HEK293 (cell line): ENCODE data around the gene FKRP.

Experiments used
- CTCF ChIA-PET: fragments of 350-600 bp; formaldehyde crosslinking; extraction: SDS; loops from one replicate; lab custom pipeline; 2021; ENCODE audit warnings: antibody characterized with exemption; lab: Yijun Ruan, JAX
- POLR2A ChIA-PET: fragments of 300-600 bp; formaldehyde crosslinking; extraction: SDS; loops from one replicate; lab custom pipeline; 2020; ENCODE audit warnings: antibody characterized with exemption, inconsistent platforms; lab: Yijun Ruan, JAX
- H3K27ac ChIP-seq: fragments of 200-500 bp; sonication (Bioruptor generic); 2 replicates; pipeline ENCODE4 v1.5.1; 2014; ENCODE audit warnings: low read depth, low read length, control low read depth, inconsistent platforms; ENCODE audit errors: extremely low read depth
- H3K36me3 ChIP-seq, 2 experiments: fragments of 200-500 bp in 1 of 2; sonication (Bioruptor generic) in 1 of 2; 1 replicate in 1 of 2; 2 replicates in 1 of 2; pipeline ENCODE4 v1.5.1; 2014 to 2017; ENCODE audit warnings: inconsistent platforms in 2 of 2, low read length in 2 of 2; ENCODE audit not compliant: control insufficient read depth in 2 of 2, insufficient read depth in 1 of 2
- H3K4me1 ChIP-seq: fragments of 200-500 bp; sonication (Bioruptor generic); 2 replicates; pipeline ENCODE4 v1.5.1; 2014; ENCODE audit warnings: mild to moderate bottlenecking, low read length, inconsistent platforms; ENCODE audit not compliant: control insufficient read depth, insufficient read depth
- H3K4me3 ChIP-seq: 2 replicates; pipeline ENCODE4 v1.5.1; 2011; ENCODE audit warnings: low read depth, mild to moderate bottlenecking, control low read depth, low read length, moderate library complexity
- H3K9me3 ChIP-seq: fragments of 200-500 bp; sonication (Bioruptor generic); 2 replicates; pipeline ENCODE4 v1.5.1; 2014; ENCODE audit warnings: low read depth, low read length, inconsistent platforms; ENCODE audit not compliant: control insufficient read depth, insufficient read depth
- GLI4 ChIP-seq: fragments of 450-650 bp; formaldehyde crosslinking; IDR thresholded peaks from 2 replicates; pipeline ENCODE4 v1.5.1; 2016; ENCODE audit warnings: missing biosample characterization, missing genetic modification characterization
- HOXD13 ChIP-seq: sonication (generic); formaldehyde crosslinking; IDR thresholded peaks from 2 replicates; pipeline ENCODE4 v1.8.0; 2022; ENCODE audit warnings: missing genetic modification reagents, borderline replicate concordance
- KLF1 ChIP-seq: fragments of 450-650 bp; formaldehyde crosslinking; IDR thresholded peaks from 2 replicates; pipeline ENCODE4 v1.5.1; 2016; ENCODE audit warnings: missing biosample characterization, missing genetic modification characterization
- KLF9 ChIP-seq: fragments of 450-650 bp; formaldehyde crosslinking; IDR thresholded peaks from 2 replicates; pipeline ENCODE4 v1.5.1; 2016; ENCODE audit warnings: missing biosample characterization, missing genetic modification characterization, low read depth
- PRDM10 ChIP-seq: fragments of 450-650 bp; formaldehyde crosslinking; IDR thresholded peaks from 2 replicates; pipeline ENCODE4 v1.5.1; 2016; ENCODE audit warnings: missing biosample characterization, missing genetic modification characterization
- SP3 ChIP-seq: fragments of 450-650 bp; formaldehyde crosslinking; IDR thresholded peaks from 2 replicates; pipeline ENCODE4 v1.5.1; 2016; ENCODE audit warnings: missing biosample characterization, missing genetic modification characterization
- ZBTB11 ChIP-seq: fragments of 450-650 bp; formaldehyde crosslinking; conservative IDR thresholded peaks from 2 replicates; pipeline ENCODE4 v1.5.1; 2016; ENCODE audit warnings: low read depth, missing biosample characterization, missing genetic modification characterization
- ZBTB44 ChIP-seq: fragments of 450-650 bp; IDR thresholded peaks from 2 replicates; pipeline ENCODE4 v1.5.1; 2018; ENCODE audit warnings: missing biosample characterization, mild to moderate bottlenecking, missing genetic modification characterization
- ZBTB8A ChIP-seq: fragments of 450-650 bp; formaldehyde crosslinking; IDR thresholded peaks from 2 replicates; pipeline ENCODE4 v1.5.1; 2016; ENCODE audit warnings: missing biosample characterization, missing genetic modification characterization
- ZNF19 ChIP-seq: fragments of 450-650 bp; formaldehyde crosslinking; IDR thresholded peaks from 2 replicates; pipeline ENCODE4; 2016; ENCODE audit warnings: missing biosample characterization, missing genetic modification characterization, low read depth
- ZNF366 ChIP-seq: fragments of 450-650 bp; formaldehyde crosslinking; conservative IDR thresholded peaks from 2 replicates; pipeline ENCODE4 v1.5.1; 2016; ENCODE audit warnings: missing biosample characterization, missing genetic modification characterization
- ZNF501 ChIP-seq: fragments of 450-650 bp; formaldehyde crosslinking; IDR thresholded peaks from 2 replicates; pipeline ENCODE4 v1.5.1; 2016; ENCODE audit warnings: missing biosample characterization, missing genetic modification characterization
- ZNF600 ChIP-seq: fragments of 450-650 bp; formaldehyde crosslinking; IDR thresholded peaks from 2 replicates; pipeline ENCODE4 v1.5.1; 2016; ENCODE audit warnings: missing biosample characterization, missing genetic modification characterization
- ZNF660 ChIP-seq: fragments of 450-650 bp; IDR thresholded peaks from 2 replicates; pipeline ENCODE4 v1.5.1; 2018; ENCODE audit warnings: missing biosample characterization, mild to moderate bottlenecking, missing genetic modification characterization
- ZNF747 ChIP-seq: fragments of 450-650 bp; formaldehyde crosslinking; IDR thresholded peaks from 2 replicates; pipeline ENCODE4 v1.5.1; 2016; ENCODE audit warnings: missing biosample characterization, missing genetic modification characterization
- ZNF76 ChIP-seq: fragments of 450-650 bp; formaldehyde crosslinking; IDR thresholded peaks from 2 replicates; pipeline ENCODE4; 2016; ENCODE audit warnings: low read depth, missing biosample characterization, missing genetic modification characterization, borderline replicate concordance
- TF ChIP-seq, protein P1 (sequence below): fragments of 450-650 bp; formaldehyde crosslinking; IDR thresholded peaks from 2 replicates; pipeline ENCODE4 v1.5.1; 2016; ENCODE audit warnings: missing biosample characterization, missing genetic modification characterization
- TF ChIP-seq, protein P2 (sequence below): fragments of 450-650 bp; formaldehyde crosslinking; IDR thresholded peaks from 2 replicates; pipeline ENCODE4 v1.5.1; 2016; ENCODE audit warnings: missing biosample characterization, missing genetic modification characterization, borderline replicate concordance

FKRP gene

DNA sequence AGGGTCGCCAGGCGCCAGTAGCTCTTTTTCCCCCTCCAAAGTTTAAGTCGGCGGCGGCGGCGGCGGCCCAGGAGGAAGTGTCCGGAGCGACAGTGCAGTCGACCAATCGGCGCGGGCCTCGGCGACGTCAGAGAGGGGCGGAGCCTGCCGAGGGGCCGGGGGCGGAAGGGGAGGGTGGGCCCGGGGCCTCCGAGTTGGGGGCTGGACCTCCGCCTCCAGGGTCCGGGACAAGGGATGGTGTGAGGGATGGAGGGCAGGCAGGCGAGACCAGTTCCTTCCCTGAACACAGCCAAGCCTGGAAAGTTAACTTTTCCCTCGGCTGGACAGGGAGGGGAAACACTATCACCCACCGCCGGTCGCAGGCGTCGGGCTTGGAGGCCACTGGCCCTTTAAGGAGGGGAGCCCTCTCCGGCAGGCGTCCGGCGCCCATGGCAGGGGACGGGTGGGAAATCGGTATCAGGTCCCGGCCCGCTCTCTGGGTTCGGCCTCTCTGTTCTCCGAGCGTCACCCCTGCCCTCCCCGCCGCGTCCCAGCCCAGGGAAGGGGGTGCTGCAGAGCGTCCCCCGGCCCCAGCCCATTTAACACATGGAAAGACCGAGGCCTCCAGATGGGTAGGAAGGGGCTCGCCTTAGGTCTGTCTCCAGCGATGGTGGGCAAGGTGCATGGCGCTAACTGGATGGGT, 28.7 kb upstream of the FKRP start, which contains the start of gene PRKD2 (continued):
- TF ChIP-seq KLF1 (tag by site-specific recombination) (peak; percentile 28), ZNF747 (no peak), ZNF76 (no peak), ZBTB11 (tag by site-specific recombination) (peak; percentile 55), ZNF600 (tag by site-specific recombination) (no peak), ZNF19 (tag by site-specific recombination) (no peak), ZBTB44 (tag by site-specific recombination) (no peak), ZNF660 (tag by site-specific recombination) (0 out of 2 replicates have a peak, but pooled peaks have one; percentile 18), ZNF501 (tag by site-specific recombination) (no peak), ZBTB8A (tag by site-specific recombination) (peak; percentile 86)
- TF ChIP-seq, protein P1, sequence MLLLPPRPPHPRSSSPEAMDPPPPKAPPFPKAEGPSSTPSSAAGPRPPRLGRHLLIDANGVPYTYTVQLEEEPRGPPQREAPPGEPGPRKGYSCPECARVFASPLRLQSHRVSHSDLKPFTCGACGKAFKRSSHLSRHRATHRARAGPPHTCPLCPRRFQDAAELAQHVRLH, result peak; percentile 72
- TF ChIP-seq, protein P2, sequence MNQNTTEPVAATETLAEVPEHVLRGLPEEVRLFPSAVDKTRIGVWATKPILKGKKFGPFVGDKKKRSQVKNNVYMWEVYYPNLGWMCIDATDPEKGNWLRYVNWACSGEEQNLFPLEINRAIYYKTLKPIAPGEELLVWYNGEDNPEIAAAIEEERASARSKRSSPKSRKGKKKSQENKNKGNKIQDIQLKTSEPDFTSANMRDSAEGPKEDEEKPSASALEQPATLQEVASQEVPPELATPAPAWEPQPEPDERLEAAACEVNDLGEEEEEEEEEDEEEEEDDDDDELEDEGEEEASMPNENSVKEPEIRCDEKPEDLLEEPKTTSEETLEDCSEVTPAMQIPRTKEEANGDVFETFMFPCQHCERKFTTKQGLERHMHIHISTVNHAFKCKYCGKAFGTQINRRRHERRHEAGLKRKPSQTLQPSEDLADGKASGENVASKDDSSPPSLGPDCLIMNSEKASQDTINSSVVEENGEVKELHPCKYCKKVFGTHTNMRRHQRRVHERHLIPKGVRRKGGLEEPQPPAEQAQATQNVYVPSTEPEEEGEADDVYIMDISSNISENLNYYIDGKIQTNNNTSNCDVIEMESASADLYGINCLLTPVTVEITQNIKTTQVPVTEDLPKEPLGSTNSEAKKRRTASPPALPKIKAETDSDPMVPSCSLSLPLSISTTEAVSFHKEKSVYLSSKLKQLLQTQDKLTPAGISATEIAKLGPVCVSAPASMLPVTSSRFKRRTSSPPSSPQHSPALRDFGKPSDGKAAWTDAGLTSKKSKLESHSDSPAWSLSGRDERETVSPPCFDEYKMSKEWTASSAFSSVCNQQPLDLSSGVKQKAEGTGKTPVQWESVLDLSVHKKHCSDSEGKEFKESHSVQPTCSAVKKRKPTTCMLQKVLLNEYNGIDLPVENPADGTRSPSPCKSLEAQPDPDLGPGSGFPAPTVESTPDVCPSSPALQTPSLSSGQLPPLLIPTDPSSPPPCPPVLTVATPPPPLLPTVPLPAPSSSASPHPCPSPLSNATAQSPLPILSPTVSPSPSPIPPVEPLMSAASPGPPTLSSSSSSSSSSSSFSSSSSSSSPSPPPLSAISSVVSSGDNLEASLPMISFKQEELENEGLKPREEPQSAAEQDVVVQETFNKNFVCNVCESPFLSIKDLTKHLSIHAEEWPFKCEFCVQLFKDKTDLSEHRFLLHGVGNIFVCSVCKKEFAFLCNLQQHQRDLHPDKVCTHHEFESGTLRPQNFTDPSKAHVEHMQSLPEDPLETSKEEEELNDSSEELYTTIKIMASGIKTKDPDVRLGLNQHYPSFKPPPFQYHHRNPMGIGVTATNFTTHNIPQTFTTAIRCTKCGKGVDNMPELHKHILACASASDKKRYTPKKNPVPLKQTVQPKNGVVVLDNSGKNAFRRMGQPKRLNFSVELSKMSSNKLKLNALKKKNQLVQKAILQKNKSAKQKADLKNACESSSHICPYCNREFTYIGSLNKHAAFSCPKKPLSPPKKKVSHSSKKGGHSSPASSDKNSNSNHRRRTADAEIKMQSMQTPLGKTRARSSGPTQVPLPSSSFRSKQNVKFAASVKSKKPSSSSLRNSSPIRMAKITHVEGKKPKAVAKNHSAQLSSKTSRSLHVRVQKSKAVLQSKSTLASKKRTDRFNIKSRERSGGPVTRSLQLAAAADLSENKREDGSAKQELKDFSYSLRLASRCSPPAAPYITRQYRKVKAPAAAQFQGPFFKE, result no peak

DNA sequence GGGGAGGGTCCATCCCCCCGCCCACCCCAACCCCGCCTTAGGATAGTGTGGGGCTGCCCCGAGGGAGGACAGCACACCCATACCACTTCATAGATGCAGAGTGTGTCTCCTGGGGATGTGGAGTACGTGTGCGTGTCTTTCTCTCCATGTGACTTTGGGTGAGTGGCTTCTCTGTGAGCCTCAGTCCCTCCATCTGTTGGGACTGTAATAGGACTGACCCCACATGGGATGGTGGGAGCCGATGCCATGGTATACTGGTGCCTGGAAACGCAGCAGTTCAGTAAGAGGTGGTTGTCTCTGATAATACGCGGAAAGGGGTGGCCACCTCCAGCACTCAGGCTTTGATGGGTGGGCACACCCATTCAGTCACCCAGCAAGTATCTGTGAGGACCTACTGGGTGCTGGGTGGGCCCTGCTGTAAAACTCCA, 28.1 kb upstream of the FKRP start:
- ChIA-PET POLR2A (interaction anchor here (0.6 to 0.8 kb wide), 2 partner anchors 107 to 560 kb away, joined by 3 read pairs; no protein-coding TSS in a partner anchor), CTCF (interaction anchor here (0.6 kb wide), 1 partner anchor 38 kb away, joined by 3 read pairs; no protein-coding TSS in a partner anchor)
- TF ChIP-seq GLI4 (tag by site-specific recombination), result no peak
- peak; percentile 70; the same call in 1 of the 2 replicates for TF ChIP-seq KLF9 (tag by site-specific recombination)
- TF ChIP-seq PRDM10 (tag by site-specific recombination), result peak; percentile 38; the same call in 1 of the 2 replicates
- TF ChIP-seq SP3 (tag by site-specific recombination), result 0 out of 2 replicates have a peak, but pooled peaks have one; percentile 0
- TF ChIP-seq ZNF366 (tag by site-specific recombination), result peak; percentile 28; the same call in 1 of the 2 replicates
- no peak for TF ChIP-seq HOXD13 (CRISPR knock-in tag)
- no peak for TF ChIP-seq KLF1 (tag by site-specific recombination)
- peaks cover 13 to 37% of the 10 kb centered on the region in 2 experiments; a peak in 2 of 3 replicates for H3K36me3 ChIP-seq
- peaks cover 15% of the 10 kb centered on the region for H3K4me1 ChIP-seq
- peak overlapping the region; percentile 81 for H3K4me3 ChIP-seq
- peak overlapping the region; percentile 43; the same call in 1 of the 2 replicates for H3K27ac ChIP-seq
- H3K9me3 ChIP-seq, result no peaks in the 10 kb centered on the region
